Trophoblast cell (in vitro differentiated cells and primary cell): ENCODE results near the gene GET3.

ENCODE experiments used
- DNase-seq, 2 donors: peaks; one replicate each; pipeline ENCODE4 v3.0.0-alpha.2; 2016
- H2AFZ ChIP-seq: 2 replicates; pipeline ENCODE4 v1.6.1; 2013; ENCODE audit warnings: low read length, moderate library complexity, mild to moderate bottlenecking; ENCODE audit not compliant: insufficient read depth, poor library complexity
- H2AK5ac ChIP-seq: 2 replicates; pipeline ENCODE4 v1.6.1; 2013; ENCODE audit warnings: mild to moderate bottlenecking, low read length
- H2BK120ac ChIP-seq: 2 replicates; pipeline ENCODE4 v1.6.1; 2013; ENCODE audit warnings: low read length, mild to moderate bottlenecking, moderate library complexity; ENCODE audit not compliant: insufficient read depth, poor library complexity
- H2BK12ac ChIP-seq: 2 replicates; pipeline ENCODE4 v1.6.1; 2013; ENCODE audit warnings: mild to moderate bottlenecking, low read length, moderate library complexity
- H2BK5ac ChIP-seq: 2 replicates; pipeline ENCODE4 v1.6.1; 2013; ENCODE audit warnings: low read length, low read depth, moderate library complexity, mild to moderate bottlenecking; ENCODE audit not compliant: poor library complexity
- H3K14ac ChIP-seq: 2 replicates; pipeline ENCODE4 v1.6.1; 2013; ENCODE audit warnings: mild to moderate bottlenecking, low read length
- H3K18ac ChIP-seq: 2 replicates; pipeline ENCODE4 v1.6.1; 2013; ENCODE audit warnings: mild to moderate bottlenecking, low read length
- H3K23ac ChIP-seq: 2 replicates; pipeline ENCODE4 v1.6.1; 2013; ENCODE audit warnings: low read length
- H3K27ac ChIP-seq: 2 replicates; pipeline ENCODE4 v1.5.1; 2013; ENCODE audit warnings: low read depth, mild to moderate bottlenecking, inconsistent platforms, low read length, moderate library complexity
- H3K27me3 ChIP-seq: 2 replicates; pipeline ENCODE4 v1.6.1; 2013; ENCODE audit warnings: inconsistent platforms, mild to moderate bottlenecking, low read length, moderate library complexity; ENCODE audit not compliant: insufficient read depth
- H3K36me3 ChIP-seq, 2 experiments: 1 replicate in 1 of 2; 2 replicates in 1 of 2; pipeline ENCODE4 v1.6.1; 2013; ENCODE audit warnings: low read length in 2 of 2, mild to moderate bottlenecking in 2 of 2, moderate library complexity in 1 of 2; ENCODE audit not compliant: insufficient read depth in 2 of 2, control insufficient read depth in 1 of 2
- H3K4ac ChIP-seq: 2 replicates; pipeline ENCODE4 v1.6.1; 2013; ENCODE audit warnings: low read depth, mild to moderate bottlenecking, low read length, moderate library complexity
- H3K4me1 ChIP-seq, 2 experiments: 1 replicate in 1 of 2; 2 replicates in 1 of 2; pipeline ENCODE4 v1.6.1; 2013; ENCODE audit warnings: low read length in 2 of 2, mild to moderate bottlenecking in 2 of 2, moderate library complexity in 1 of 2; ENCODE audit not compliant: insufficient read depth in 2 of 2, control insufficient read depth in 1 of 2
- H3K4me2 ChIP-seq: 2 replicates; pipeline ENCODE4 v1.6.1; 2013; ENCODE audit warnings: inconsistent platforms, mild to moderate bottlenecking, low read length, moderate library complexity
- H3K4me3 ChIP-seq: 2 replicates; pipeline ENCODE4 v1.5.1; 2013; ENCODE audit warnings: mild to moderate bottlenecking, low read depth, low read length, inconsistent platforms
- H3K79me1 ChIP-seq: one replicate; pipeline ENCODE4 v1.6.1; 2013; ENCODE audit warnings: low read length
- H3K79me2 ChIP-seq: 2 replicates; pipeline ENCODE4 v1.6.1; 2013; ENCODE audit warnings: low read length, mild to moderate bottlenecking; ENCODE audit not compliant: control insufficient read depth, insufficient read depth, poor library complexity
- H3K9ac ChIP-seq: 2 replicates; pipeline ENCODE4 v1.6.1; 2013; ENCODE audit warnings: mild to moderate bottlenecking, low read length
- H3K9me3 ChIP-seq: 2 replicates; pipeline ENCODE4 v1.6.1; 2013; ENCODE audit warnings: low read depth, mild to moderate bottlenecking, control low read depth, inconsistent platforms, low read length; ENCODE audit not compliant: insufficient read depth
- H4K12ac ChIP-seq: 2 replicates; pipeline ENCODE4 v1.6.1; 2013; ENCODE audit warnings: low read depth, mild to moderate bottlenecking, low read length, moderate library complexity
- H4K8ac ChIP-seq: 2 replicates; pipeline ENCODE4 v1.6.1; 2013; ENCODE audit warnings: low read depth, mild to moderate bottlenecking, low read length, moderate library complexity
- H4K91ac ChIP-seq: one replicate; pipeline ENCODE4 v1.6.1; 2013; ENCODE audit warnings: low read depth, mild to moderate bottlenecking, low read length, moderate library complexity
- WGBS: extraction: QIAGEN DNeasy Blood & Tissue Kit; methylation state at CpG from one replicate; pipeline ENCODE4 v1.1.7; 2013; ENCODE audit warnings: missing lambda C conversion rate; ENCODE audit not compliant: insufficient read length, insufficient coverage; ENCODE audit errors: extremely low coverage; 5-methylcytosine and 5-hydroxymethylcytosine counted together

The GET3 gene

DNA sequence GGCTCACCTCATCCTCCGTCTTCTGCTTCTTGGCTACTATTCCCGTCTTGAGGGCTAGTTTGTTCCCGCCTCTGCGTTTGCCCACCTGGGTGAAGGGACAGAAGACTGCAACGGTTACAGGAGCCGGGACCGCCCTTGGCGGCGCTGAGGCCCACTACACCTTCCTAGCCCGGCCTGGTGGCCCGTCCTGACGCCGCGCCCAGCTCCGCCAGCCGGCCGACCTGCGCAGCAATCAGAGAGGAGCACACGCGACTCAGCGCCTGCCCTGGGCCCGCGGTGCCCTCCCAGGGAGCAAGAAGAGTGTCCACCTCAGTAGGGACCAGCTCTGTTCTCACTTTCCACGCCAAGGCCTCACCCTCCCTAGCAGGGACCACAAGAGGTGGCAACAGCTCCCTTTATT is 6.0 kb upstream of the GET3 start:
- no peak overlapping the region for H2AFZ ChIP-seq
- no peak overlapping the region for H3K27ac ChIP-seq
- no CpG with 5 or more reads among the region's 24 CpGs for WGBS
- no peak overlapping the region for H2BK120ac ChIP-seq
- no peak overlapping the region for H2BK12ac ChIP-seq
- no peak overlapping the region for H4K12ac ChIP-seq
- no peak overlapping the region for H3K23ac ChIP-seq
- no peak overlapping the region for H4K8ac ChIP-seq
- no peak overlapping the region for H4K91ac ChIP-seq
- H3K4me3 ChIP-seq = no peak overlapping the region
- H2BK5ac ChIP-seq = no peak overlapping the region
- H3K18ac ChIP-seq = no peak overlapping the region
- H3K9me3 ChIP-seq = peaks cover 4% of the 10 kb centered on the region
- H3K4me2 ChIP-seq = no peak overlapping the region
- peaks cover 22% of the 10 kb centered on the region for H3K79me2 ChIP-seq
- peaks cover 36 to 39% of the 10 kb centered on the region in 2 experiments for H3K36me3 ChIP-seq
- H3K27me3 ChIP-seq = no peaks in the 10 kb centered on the region
- H3K4me1 ChIP-seq = peaks cover 2 to 11% of the 10 kb centered on the region in 2 experiments
- no peak overlapping the region for H2AK5ac ChIP-seq
- H3K4ac ChIP-seq = peak overlapping the region; percentile 13
- H3K9ac ChIP-seq = no peak overlapping the region
- no peak for DNase-seq
- no peak overlapping the region for H3K14ac ChIP-seq
- peaks cover 7% of the 10 kb centered on the region for H3K79me1 ChIP-seq

DNA sequence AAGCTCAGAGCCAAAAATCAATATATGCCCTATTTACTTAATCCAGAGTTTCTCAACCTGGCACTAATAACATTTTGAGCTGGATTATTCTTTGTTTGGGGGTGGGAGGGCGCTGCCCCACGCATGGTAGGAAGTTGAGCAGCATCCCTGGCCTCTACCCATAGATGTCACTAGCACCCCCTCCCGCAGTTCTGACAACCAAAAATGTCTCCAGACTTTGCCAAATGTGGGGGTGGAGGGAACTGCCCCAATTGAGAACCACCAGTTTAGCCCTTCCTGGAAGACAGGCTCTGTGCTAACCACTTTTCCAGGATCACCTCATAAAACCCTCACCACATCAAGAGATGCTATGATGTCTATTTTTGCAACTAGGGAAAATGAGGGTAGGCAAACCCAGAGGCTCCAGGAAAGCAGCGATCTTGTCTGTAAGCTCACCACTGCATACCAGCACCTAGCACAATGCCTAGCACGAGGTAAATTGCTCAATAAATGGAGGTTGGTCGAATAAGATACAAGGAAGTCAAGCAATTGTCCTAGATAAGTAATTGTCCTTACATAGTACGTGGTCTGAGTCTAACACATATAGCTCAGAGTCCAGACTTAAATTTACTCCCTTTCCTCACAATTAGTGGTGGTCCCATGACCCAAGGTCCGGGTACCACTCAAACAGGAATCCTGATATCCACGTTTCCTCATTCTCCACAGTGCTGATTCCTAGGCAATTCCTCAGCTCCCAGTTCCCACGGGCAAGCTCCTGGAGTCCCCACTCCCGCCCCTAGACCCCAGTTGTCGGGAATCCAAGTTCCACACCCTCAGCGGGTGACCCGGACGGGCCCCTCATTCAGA is 3.7 kb upstream of the GET3 start:
- H2AFZ ChIP-seq = no peak overlapping the region
- H4K8ac ChIP-seq = peak overlapping the region; percentile 99
- no CpG with 5 or more reads among the region's 15 CpGs for WGBS
- peak overlapping the region; percentile 97 for H2BK5ac ChIP-seq
- peaks cover 34 to 35% of the 10 kb centered on the region in 2 experiments for H3K36me3 ChIP-seq
- no peaks in the 10 kb centered on the region for H3K27me3 ChIP-seq
- H3K9ac ChIP-seq = peak overlapping the region; percentile 97
- H3K9me3 ChIP-seq = peaks cover 2% of the 10 kb centered on the region
- peaks cover 26% of the 10 kb centered on the region for H3K79me2 ChIP-seq
- peak; percentile 76 to 86 for DNase-seq
- H3K27ac ChIP-seq = peak overlapping the region; percentile 85
- peak overlapping the region; percentile 83 for H3K4me2 ChIP-seq
- peak overlapping the region; percentile 89 for H2BK120ac ChIP-seq
- H3K4ac ChIP-seq = peak overlapping the region; percentile 100
- H3K23ac ChIP-seq = no peak overlapping the region
- peak overlapping the region; percentile 99 for H3K14ac ChIP-seq
- H2AK5ac ChIP-seq = peak overlapping the region; percentile 90
- peak overlapping the region; percentile 97 for H3K4me3 ChIP-seq
- H3K79me1 ChIP-seq = peaks cover 11% of the 10 kb centered on the region
- H3K4me1 ChIP-seq = peaks cover 8 to 18% of the 10 kb centered on the region in 2 experiments
- H4K12ac ChIP-seq = peak overlapping the region; percentile 98
- no peak overlapping the region for H2BK12ac ChIP-seq
- H4K91ac ChIP-seq = peak overlapping the region; percentile 98
- H3K18ac ChIP-seq = peak overlapping the region; percentile 98

DNA sequence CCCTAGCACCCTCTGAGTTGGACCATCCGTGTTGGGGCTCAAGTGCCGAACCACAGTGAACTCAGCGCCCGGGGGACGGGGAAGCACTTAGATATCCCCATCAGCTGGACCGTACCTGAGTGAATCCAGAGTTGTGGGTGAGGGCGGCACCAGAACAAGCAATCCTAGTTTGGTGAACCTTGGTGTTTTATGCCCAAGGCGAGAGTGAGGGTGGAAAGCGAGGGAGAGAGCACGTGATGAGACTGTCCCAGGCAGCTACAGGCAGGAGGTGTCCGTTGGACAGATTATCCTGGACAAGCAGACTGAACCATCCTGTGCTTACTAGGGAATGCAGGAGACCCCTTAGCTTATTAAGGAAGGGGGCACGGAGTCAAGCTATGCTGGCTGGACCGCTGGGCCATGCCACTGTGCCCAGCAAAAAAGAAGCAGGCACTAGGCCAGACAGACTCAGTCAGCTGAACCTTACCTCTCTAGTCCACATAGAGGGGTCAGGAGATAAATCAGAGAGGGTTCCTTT is 596 bp downstream of the GET3 start:
- no peak overlapping the region for H2AFZ ChIP-seq
- H3K4me1 ChIP-seq = peaks cover 8 to 16% of the 10 kb centered on the region in 2 experiments
- no peak overlapping the region for H3K23ac ChIP-seq
- peak overlapping the region; percentile 95 for H4K8ac ChIP-seq
- H3K79me2 ChIP-seq = peaks cover 19% of the 10 kb centered on the region
- peak overlapping the region; percentile 30 for H3K18ac ChIP-seq
- peaks cover 14 to 21% of the 10 kb centered on the region in 2 experiments for H3K36me3 ChIP-seq
- peak overlapping the region; percentile 89 for H2AK5ac ChIP-seq
- H3K9me3 ChIP-seq = peaks cover 2% of the 10 kb centered on the region
- H4K12ac ChIP-seq = peak overlapping the region; percentile 94
- peak overlapping the region; percentile 53 for H3K4ac ChIP-seq
- H2BK5ac ChIP-seq = no peak overlapping the region
- H2BK120ac ChIP-seq = no peak overlapping the region
- no peaks in the 10 kb centered on the region for H3K27me3 ChIP-seq
- H3K4me2 ChIP-seq = peak overlapping the region; percentile 76
- peak overlapping the region; percentile 83 for H4K91ac ChIP-seq
- no CpG with 5 or more reads among the region's 13 CpGs for WGBS
- H3K4me3 ChIP-seq = peak overlapping the region; percentile 97
- no peak overlapping the region for H2BK12ac ChIP-seq
- H3K27ac ChIP-seq = no peak overlapping the region
- H3K14ac ChIP-seq = peak overlapping the region; percentile 77
- no peak for DNase-seq
- H3K9ac ChIP-seq = peak overlapping the region; percentile 86
- peaks cover 11% of the 10 kb centered on the region for H3K79me1 ChIP-seq

DNA sequence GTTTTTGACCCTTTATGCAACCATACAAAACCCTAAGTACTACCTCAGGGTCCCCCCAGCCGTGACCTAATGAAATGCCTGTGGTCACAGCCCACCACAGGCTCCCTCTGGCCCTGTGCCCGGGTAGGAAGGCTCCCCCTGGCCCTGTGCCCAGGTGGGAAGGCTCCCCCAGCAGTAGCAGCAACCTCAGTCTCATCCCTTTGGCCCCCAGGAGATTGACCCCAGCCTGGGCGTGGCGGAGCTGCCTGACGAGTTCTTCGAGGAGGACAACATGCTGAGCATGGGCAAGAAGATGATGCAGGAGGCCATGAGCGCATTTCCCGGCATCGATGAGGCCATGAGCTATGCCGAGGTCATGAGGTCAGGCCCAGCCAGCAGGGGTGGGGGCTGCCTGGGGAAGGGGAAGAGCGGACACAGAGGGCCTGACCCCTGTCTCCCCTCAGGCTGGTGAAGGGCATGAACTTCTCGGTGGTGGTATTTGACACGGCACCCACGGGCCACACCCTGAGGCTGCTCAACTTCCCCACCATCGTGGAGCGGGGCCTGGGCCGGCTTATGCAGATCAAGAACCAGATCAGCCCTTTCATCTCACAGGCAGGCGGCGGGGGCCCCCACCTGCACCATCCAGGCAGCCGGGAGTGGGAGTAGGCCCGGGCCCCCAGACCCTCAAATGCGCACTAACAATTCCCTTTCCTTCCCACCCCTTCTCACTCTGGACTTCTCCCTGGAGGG is 8.0 kb downstream of the GET3 start:
- no peak overlapping the region for H3K4ac ChIP-seq
- H3K4me2 ChIP-seq = no peak overlapping the region
- no peak overlapping the region for H2BK12ac ChIP-seq
- H3K4me1 ChIP-seq = peaks cover 2 to 7% of the 10 kb centered on the region in 2 experiments
- no peaks in the 10 kb centered on the region for H3K79me2 ChIP-seq
- peak in 1 of 2 donors; percentile 35 for DNase-seq
- no peak overlapping the region for H2AK5ac ChIP-seq
- peaks cover 39 to 47% of the 10 kb centered on the region in 2 experiments for H3K36me3 ChIP-seq
- no peaks in the 10 kb centered on the region for H3K27me3 ChIP-seq
- no peak overlapping the region for H2BK5ac ChIP-seq
- H4K91ac ChIP-seq = no peak overlapping the region
- peak overlapping the region; percentile 24 for H3K9ac ChIP-seq
- no peak overlapping the region for H3K4me3 ChIP-seq
- H4K12ac ChIP-seq = no peak overlapping the region
- no peak overlapping the region for H3K18ac ChIP-seq
- no peak overlapping the region for H2AFZ ChIP-seq
- H3K27ac ChIP-seq = no peak overlapping the region
- no peak overlapping the region for H3K14ac ChIP-seq
- no peak overlapping the region for H4K8ac ChIP-seq
- WGBS = no CpG with 5 or more reads among the region's 22 CpGs
- peaks cover 6% of the 10 kb centered on the region for H3K9me3 ChIP-seq
- peak overlapping the region; percentile 35 for H2BK120ac ChIP-seq
- no peak overlapping the region for H3K23ac ChIP-seq
- H3K79me1 ChIP-seq = no peaks in the 10 kb centered on the region
